Right atrium auricular region (tissue), 2 donors: ENCODE data around the gene AGAP9. TPM values are rescaled to one million over a fixed set of nuclear protein-coding genes. Genes with fewer than 3 reads are reported as not detected.
"Not testable (repeated sequence)": the region's sequence is repeated elsewhere in the genome, so short reads cannot be mapped to it uniquely, and the experiment has no call there.

Source experiments
- DNase-seq: peaks from one replicate; pipeline ENCODE4 v3.0.0-alpha.2; 2019; ENCODE audit warnings: low spot score
- H3K27ac ChIP-seq, 2 donors: fragments of 200-600 bp; sonication (generic); 1 replicate in 1 of 2; 2 replicates in 1 of 2; pipeline ENCODE4 v1.5.1; 2016 to 2019
- H3K27me3 ChIP-seq, 2 donors: fragments of 200-600 bp; sonication (generic); one replicate each; pipeline versions ENCODE4 v1.5.1 to v1.6.0; 2017 to 2019
- H3K36me3 ChIP-seq: fragments of 200-600 bp; sonication (generic); one replicate; pipeline ENCODE4 v1.5.1; 2016
- H3K4me1 ChIP-seq, 2 donors: fragments of 200-600 bp; sonication (generic); one replicate each; pipeline versions ENCODE4 v1.5.1 to v1.6.0; 2017 to 2019
- H3K4me3 ChIP-seq, 2 donors: fragments of 200-600 bp; sonication (generic); 1 replicate in 1 of 2; 2 replicates in 1 of 2; pipeline ENCODE4 v1.5.1; 2017 to 2019; ENCODE audit warnings: mild to moderate bottlenecking in 1 of 2, moderate library complexity in 1 of 2
- H3K9me3 ChIP-seq, 2 donors: fragments of 200-600 bp; sonication (generic); one replicate each; pipeline ENCODE4 v1.5.1; 2019
- total RNA-seq, 2 donors: library from RNA; depleted of rRNA; stranded (reverse); fragments of >200 nt; gene quantifications; one replicate each; pipeline ENCODE4 v1.1.0, GENCODE V29; 2016
- TF ChIP-seq, protein P1 (sequence below), 2 donors: fragments of 200-600 bp; sonication (generic); IDR thresholded peaks; one replicate each; pipeline ENCODE4 v1.5.1; 2019; ENCODE audit warnings: antibody characterized with exemption in 2 of 2

The AGAP9 gene
- total RNA-seq, 2 donors from 2014 or later: 1.0 to 4.5 TPM

DNA sequence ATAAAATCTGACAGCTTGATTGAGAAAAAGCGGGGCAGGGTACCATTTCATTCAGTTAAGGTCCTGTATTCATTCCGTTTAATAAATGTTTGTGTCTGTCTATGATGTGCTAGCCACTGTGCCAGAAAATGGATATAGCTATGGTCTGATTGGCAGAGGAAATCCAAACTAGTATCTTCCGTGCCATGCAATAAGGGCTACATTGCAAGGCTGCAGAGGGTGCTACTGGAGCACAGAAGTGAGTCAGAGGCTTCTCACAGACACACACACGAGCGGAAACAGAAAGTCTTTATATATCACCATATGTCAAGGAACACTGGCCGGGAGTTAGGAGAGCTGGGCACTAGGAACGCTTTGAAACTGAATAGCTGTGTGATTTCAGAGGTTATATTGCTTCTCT lies 29.3 kb upstream of the AGAP9 start:
- DNase-seq, H3K9me3 ChIP-seq, H3K36me3 ChIP-seq, H3K4me1 ChIP-seq, H3K27me3 ChIP-seq: not testable (repeated sequence)
- H3K27ac ChIP-seq: peak overlapping the region; percentile 76 to 91
- H3K4me3 ChIP-seq: peak overlapping the region; percentile 58 to 64
- TF ChIP-seq, protein P1, sequence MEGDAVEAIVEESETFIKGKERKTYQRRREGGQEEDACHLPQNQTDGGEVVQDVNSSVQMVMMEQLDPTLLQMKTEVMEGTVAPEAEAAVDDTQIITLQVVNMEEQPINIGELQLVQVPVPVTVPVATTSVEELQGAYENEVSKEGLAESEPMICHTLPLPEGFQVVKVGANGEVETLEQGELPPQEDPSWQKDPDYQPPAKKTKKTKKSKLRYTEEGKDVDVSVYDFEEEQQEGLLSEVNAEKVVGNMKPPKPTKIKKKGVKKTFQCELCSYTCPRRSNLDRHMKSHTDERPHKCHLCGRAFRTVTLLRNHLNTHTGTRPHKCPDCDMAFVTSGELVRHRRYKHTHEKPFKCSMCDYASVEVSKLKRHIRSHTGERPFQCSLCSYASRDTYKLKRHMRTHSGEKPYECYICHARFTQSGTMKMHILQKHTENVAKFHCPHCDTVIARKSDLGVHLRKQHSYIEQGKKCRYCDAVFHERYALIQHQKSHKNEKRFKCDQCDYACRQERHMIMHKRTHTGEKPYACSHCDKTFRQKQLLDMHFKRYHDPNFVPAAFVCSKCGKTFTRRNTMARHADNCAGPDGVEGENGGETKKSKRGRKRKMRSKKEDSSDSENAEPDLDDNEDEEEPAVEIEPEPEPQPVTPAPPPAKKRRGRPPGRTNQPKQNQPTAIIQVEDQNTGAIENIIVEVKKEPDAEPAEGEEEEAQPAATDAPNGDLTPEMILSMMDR (IDR thresholded peaks at IDR 0.05): peak in 1 of 2 donors; percentile 36

DNA sequence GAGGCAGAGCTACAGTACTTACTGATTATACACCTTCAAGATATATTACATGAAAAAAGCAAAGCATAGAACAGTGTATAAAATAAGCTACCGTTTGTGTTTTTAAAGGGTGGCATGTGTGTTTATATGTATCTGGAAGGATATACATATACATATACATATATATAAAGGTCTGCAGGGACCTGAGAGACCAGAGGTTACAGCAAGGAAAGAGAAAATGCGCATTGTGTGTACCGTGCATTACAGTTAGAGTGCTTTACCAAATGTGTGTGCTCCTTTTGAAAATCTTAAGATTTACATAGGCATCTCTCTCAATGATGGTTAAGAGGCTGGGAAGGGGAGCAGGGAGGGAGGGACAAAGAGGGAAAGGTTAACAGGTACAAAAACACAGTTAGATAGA lies 23.8 kb upstream of the AGAP9 start:
- H3K4me1 ChIP-seq, H3K4me3 ChIP-seq, H3K36me3 ChIP-seq, H3K27me3 ChIP-seq, H3K27ac ChIP-seq, H3K9me3 ChIP-seq, DNase-seq: not testable (repeated sequence)

DNA sequence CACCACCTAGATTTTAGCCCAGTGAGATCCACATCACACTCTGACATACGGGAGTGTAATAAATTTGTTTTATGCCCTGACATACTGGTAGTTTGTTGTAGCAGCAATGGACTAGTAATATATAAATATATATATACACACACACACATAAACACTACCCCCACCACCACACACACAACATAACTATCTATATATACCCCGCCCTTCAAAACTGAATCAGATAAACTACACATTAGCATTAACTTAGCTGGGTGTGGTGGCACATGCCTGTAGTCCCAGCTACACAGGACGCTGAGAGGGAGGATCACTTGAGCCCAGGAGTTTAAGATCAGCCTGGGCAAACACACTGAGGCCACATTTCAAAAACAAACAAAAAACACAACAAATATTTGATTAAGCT lies 13.0 kb upstream of the AGAP9 start:
- not testable (repeated sequence) for H3K36me3 ChIP-seq, H3K27ac ChIP-seq, H3K27me3 ChIP-seq, DNase-seq, H3K9me3 ChIP-seq, H3K4me1 ChIP-seq, H3K4me3 ChIP-seq

DNA sequence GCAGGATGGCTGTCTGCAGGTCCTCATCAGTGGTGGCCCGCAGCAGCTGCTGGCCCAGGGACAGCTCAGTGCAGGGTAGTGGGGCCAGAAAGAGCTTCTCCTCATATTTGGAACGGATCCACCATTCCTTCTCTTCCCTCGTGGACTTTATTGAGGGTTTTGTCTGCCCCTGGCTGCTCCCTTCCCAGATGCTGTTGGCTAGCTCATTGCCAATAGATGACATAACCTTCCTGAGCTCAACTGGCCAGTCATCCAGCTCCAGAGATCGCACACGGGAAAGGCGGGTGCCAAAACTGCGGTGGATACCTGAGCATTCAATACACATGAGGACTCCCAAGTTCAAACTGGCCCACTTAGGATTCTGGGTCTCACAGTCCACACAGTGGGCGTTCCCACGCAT lies 21.1 kb downstream of the AGAP9 start:
- H3K27me3 ChIP-seq, H3K4me3 ChIP-seq, H3K36me3 ChIP-seq, DNase-seq, H3K4me1 ChIP-seq, H3K27ac ChIP-seq, H3K9me3 ChIP-seq: not testable (repeated sequence)

DNA sequence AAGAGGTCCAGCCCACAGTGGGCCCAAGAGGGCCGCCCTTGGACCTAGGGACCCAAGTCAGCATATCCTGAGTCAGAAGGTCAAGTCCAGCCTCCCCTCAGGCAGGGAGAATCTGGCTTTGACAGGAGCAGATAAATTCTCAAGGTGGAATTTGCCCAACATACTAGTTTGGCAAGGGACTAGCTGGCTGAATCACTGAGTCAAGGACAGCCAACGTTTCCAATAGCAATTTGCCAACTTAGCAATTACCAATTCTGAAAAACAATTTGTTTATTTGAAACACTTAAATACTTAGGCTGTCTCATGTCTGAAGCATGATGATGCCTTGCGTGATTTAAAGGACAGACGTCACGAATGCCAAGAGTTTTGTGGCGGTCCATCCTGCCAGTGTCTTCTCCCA lies 29.2 kb downstream of the AGAP9 start:
- H3K4me3 ChIP-seq, H3K27ac ChIP-seq, H3K27me3 ChIP-seq, H3K9me3 ChIP-seq, H3K36me3 ChIP-seq, H3K4me1 ChIP-seq, DNase-seq: not testable (repeated sequence)

DNA sequence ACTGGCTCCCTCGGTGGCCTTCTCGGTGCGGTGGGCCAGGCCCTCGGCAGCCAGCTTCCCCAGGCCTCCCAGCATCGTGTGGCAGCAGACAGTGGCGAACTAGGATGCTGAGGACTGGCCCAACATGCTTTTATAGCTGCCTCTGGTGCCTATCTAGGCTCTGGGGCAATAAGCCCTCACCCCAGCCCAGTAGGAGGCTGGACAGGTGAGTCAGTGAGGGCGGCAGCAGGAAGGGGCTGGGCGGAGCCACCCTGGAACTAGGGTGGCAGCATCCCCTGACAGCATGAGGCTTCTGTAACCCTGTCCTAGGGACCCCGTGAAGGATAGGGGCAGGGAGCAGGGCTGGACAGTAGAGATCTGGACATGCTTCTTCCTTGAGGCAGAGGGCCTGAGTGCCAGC lies 31.8 kb downstream of the AGAP9 start, which contains the start of gene FAM25G:
Gene FAM25G (minus strand): TSS at position 101 of the 400 bp plus-strand sequence. CDS start 26 bp downstream, at position 75.
- H3K4me1 ChIP-seq, H3K27me3 ChIP-seq, H3K9me3 ChIP-seq, DNase-seq, H3K4me3 ChIP-seq, H3K36me3 ChIP-seq, H3K27ac ChIP-seq: not testable (repeated sequence)

DNA sequence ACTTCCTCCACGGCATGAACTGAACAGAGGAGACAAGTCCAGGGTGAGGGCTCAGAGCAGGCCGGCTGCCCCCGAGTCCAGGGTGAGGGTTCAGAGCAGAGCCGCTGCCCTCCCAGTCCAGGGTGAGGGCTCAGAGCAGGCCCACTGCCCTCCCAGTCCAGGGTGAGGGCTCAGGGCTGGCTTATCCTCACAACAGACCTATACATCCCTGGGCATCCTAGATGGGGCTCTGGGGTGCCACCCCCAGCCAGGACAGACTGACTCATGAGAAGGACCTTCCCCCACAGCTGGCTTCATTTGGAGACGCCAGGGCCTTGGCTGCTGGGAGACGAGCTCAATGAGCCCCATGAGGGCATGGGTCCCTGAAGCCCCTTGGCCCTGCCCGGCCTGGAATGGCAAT lies 33.8 kb downstream of the AGAP9 start:
- not testable (repeated sequence) for H3K27ac ChIP-seq, H3K36me3 ChIP-seq, H3K27me3 ChIP-seq, H3K4me3 ChIP-seq, H3K9me3 ChIP-seq, DNase-seq, H3K4me1 ChIP-seq

DNA sequence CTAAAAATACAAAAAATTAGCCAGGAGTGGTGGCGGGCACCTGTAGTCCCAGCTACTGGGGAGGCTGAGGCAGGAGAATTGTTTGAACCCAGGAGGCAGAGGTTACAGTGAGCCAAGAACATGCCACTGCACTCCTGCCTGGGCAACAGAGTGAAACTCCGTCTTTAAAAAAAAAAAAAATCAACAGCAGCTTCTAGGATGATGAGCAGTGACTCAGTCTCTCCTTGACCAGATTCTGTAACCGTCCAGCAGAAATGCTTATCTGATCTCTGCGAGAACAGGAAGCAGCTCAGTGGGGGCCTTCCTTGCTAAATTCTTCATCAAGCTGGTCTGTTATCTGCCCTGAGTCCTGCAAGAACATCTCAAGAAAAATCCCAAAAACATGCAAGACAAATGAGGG lies 37.5 kb downstream of the AGAP9 start:
- not testable (repeated sequence) for H3K9me3 ChIP-seq, H3K36me3 ChIP-seq, H3K27me3 ChIP-seq, DNase-seq, H3K4me3 ChIP-seq, H3K27ac ChIP-seq, H3K4me1 ChIP-seq

DNA sequence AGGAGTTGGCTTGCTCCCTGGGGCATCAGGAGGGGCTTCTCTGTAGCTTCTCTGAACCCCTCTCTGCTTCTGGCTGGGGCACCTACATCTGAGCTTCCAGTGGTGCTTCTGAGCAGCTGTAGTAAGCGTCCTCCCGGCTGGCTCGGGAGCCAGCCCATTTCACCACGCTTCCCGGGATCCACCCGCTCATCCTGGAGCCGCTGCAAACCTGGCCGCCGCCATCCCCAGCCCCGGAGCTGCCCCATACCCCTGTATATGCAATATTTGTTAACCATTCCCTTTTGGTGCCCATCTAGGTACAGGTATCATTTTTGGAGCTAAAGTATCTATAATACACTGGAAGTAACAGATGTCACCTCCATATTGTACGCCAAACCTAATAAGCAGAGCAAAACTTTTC lies 38.7 kb downstream of the AGAP9 start:
- not testable (repeated sequence) for H3K4me1 ChIP-seq, DNase-seq, H3K9me3 ChIP-seq, H3K4me3 ChIP-seq, H3K27me3 ChIP-seq, H3K27ac ChIP-seq, H3K36me3 ChIP-seq

DNA sequence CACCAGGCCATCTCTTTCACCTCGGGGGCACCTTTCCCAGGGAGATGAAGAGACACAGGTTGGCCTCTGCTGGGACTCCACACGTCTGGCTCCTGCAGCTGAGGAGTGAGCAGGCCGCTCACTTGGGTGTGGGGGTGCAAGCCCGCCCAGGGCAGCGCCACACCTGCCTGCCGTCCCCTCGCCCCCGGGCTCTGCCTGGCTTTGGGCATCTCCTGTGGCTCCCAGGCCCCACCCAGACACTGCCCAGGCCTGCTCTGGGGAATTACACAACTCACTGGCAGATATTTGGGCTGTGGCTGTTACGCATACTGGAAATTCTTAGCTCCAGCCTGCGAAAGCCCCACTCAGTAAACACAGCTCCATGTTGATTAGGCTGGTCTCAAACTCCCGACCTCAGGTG lies 39.5 kb downstream of the AGAP9 start, which contains the start of gene ANXA8:
Gene ANXA8 (minus strand): TSS at position 193 of the 400 bp plus-strand sequence. CDS start 182 bp downstream, at position 11.
- not testable (repeated sequence) for H3K9me3 ChIP-seq, H3K36me3 ChIP-seq, H3K4me1 ChIP-seq, DNase-seq, H3K27ac ChIP-seq, H3K27me3 ChIP-seq, H3K4me3 ChIP-seq

DNA sequence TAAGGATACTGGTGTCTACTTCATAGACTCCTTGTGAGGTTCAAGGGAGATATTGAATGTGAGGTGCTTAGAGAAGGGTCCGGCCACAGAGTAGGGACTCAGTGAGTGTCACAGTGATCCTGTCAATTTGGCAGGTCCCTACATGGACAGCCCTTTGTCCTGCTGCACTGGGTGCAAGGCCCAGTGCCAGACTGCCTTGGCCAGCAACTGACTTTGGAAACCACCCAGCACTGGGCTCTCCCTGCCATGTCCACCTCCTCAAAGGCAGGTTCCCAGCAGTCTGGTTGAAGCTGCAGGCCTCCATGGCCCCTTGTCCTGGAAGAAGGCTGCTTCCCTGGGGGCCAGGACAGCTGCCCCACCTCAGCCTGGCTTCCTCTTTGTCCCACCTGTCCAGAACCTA lies 41.1 kb downstream of the AGAP9 start:
- not testable (repeated sequence) for H3K27me3 ChIP-seq, H3K36me3 ChIP-seq, H3K4me1 ChIP-seq, H3K4me3 ChIP-seq, H3K27ac ChIP-seq, DNase-seq, H3K9me3 ChIP-seq

DNA sequence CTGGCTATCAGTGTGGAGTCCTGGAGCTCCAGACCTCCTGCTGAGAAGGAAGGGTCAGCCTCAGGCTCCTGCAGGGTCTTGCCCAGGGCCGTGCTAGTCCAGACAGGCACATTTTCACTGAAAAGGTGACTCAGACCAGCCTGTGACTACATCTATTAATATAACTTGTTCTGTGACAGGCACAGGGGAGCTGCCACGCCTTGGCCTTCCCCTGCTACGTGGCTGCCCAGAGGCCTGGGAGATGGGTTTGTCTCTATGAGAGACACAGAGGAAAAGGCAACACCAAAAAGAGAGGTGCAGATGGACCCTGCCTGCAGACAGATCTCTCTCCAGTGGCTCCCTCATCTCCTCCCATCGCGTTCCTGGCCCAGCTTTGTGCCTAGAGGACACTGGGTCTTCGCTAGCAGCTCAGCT lies 41.7 kb downstream of the AGAP9 start:
- not testable (repeated sequence) for H3K4me3 ChIP-seq, H3K4me1 ChIP-seq, DNase-seq, H3K27me3 ChIP-seq, H3K9me3 ChIP-seq, H3K36me3 ChIP-seq, H3K27ac ChIP-seq

DNA sequence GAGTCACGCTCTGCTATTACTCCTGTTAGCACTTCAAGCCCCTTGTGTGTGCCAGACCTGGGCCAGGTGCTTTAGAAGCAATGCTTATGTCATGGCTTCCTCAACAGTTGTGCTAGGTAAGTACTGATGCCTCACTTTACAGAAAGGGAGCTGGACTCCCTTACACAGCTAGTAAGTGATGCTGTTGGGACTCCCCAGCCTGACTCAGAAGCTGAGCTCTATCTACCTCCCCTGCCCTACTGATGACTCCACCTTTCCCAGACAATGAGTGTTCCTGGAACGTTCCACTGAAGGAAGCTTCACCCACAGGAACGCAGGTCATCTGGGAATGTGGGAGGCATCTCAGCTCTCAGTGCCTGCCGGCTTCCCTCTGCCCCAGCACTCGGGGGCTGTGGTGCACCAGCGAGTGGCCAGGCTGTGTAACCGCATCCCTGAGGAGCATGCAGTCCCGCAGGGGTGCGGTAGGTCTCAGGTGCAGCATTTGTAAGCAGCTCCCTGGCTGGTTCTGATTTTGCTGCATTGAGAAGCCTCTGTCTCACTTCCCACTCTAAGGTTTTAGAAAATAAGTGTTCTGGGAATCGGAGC lies 42.2 kb downstream of the AGAP9 start:
- DNase-seq, H3K36me3 ChIP-seq, H3K27ac ChIP-seq, H3K4me3 ChIP-seq, H3K4me1 ChIP-seq, H3K9me3 ChIP-seq, H3K27me3 ChIP-seq: not testable (repeated sequence)

DNA sequence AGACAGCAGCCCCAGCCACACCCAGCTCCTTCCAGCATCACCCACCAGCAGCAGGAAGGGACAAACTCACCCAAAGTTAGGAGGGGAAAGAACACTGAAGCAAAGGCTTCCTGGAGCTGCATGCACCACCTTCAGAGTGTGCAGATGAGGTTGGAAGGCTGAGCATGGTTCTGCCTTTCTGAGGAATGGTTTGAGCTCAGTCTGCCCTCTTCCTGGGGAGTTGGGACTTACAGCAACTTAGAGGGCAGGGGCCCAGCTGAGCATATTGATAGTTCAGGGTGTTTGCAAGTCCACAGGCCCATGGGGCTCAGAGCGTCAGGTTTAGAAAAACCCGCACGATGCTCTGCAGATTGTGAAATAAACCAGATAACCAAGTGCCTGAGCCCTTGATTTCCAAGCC lies 43.3 kb downstream of the AGAP9 start:
- not testable (repeated sequence) for H3K27ac ChIP-seq, H3K4me3 ChIP-seq, DNase-seq, H3K4me1 ChIP-seq, H3K9me3 ChIP-seq, H3K27me3 ChIP-seq, H3K36me3 ChIP-seq

DNA sequence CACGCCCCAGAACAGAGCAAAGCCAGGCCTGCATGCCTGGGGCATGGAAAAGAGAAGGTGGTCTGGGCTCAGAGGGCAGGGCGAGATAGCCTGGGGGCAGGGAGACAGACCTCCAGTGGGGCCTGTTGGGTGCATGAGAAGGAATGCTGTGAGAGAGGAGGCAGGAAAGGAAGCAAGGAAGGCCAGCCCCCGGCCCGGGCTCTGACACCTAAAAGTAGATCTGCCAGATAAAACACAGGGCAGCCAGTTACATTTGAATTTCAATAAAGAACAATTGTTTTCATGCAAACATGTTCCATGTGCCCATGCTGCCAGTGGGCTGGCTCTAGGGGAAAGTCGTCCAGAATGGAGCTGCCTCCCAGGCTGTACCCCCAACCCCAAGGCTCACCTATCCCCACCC lies 45.3 kb downstream of the AGAP9 start:
- H3K36me3 ChIP-seq, H3K4me1 ChIP-seq, H3K4me3 ChIP-seq, H3K27ac ChIP-seq, H3K27me3 ChIP-seq, DNase-seq, H3K9me3 ChIP-seq: not testable (repeated sequence)
